Measurements from ENCODE around the gene OR10A3.

GRCh38 chr11:7900686-7901085 lies 40.8 kb downstream of the OR10A3 start:
- TF ChIP-seq CTCF (IDR thresholded peaks at IDR 0.05 in 8 of 11, conservative IDR thresholded peaks at IDR 0.05 in 3 of 11) (no peak), POLR2A (IDR thresholded peaks at IDR 0.05) (no peak), POLR2AphosphoS5 (IDR thresholded peaks at IDR 0.05) (no peak)
